Right lobe of liver (tissue), 6 donors: ENCODE results near the gene FAM181A. TPM values are rescaled to one million over a fixed set of nuclear protein-coding genes. Genes with fewer than 3 reads are reported as not detected.
A peak's percentile ranks its signal among the peaks of the same experiment; 100 is the strongest.

Experiments
- ATAC-seq, 4 donors: fragments of 200-7000 bp; cut with Tn5 transposase; one replicate each; pipeline ENCODE4 v1.9.1; 2020; ENCODE audit warnings: mild to moderate bottlenecking in 4 of 4, moderate library complexity in 4 of 4
- DNase-seq, 3 donors: peaks; one replicate each; pipeline ENCODE4 v3.0.0-alpha.2; 2020
- H3K27ac ChIP-seq, 3 donors: fragments of 200-600 bp; one replicate each; pipeline ENCODE4 v1.8.0; 2022
- H3K27me3 ChIP-seq, 2 donors: fragments of 200-600 bp; one replicate each; pipeline ENCODE4 v1.8.0; 2022
- H3K36me3 ChIP-seq, 4 donors: fragments of 200-600 bp; sonication (generic) in 1 of 4; one replicate each; pipeline versions ENCODE4 v1.5.1 to v1.8.0; 2017 to 2022; ENCODE audit warnings: control low read depth in 1 of 4
- H3K4me1 ChIP-seq, 4 donors: fragments of 200-600 bp; sonication (generic) in 1 of 4; one replicate each; pipeline versions ENCODE4 v1.5.1 to v1.8.0; 2017 to 2022; ENCODE audit warnings: control low read depth in 1 of 4
- H3K4me3 ChIP-seq, 3 donors: fragments of 200-600 bp; one replicate each; pipeline ENCODE4 v1.8.0; 2022
- H3K9me3 ChIP-seq, 4 donors: fragments of 200-600 bp; sonication (generic) in 1 of 4; one replicate each; pipeline versions ENCODE4 v1.5.1 to v1.8.0; 2017 to 2022; ENCODE audit warnings: control low read depth in 1 of 4
- CTCF ChIP-seq, 4 donors: fragments of 200-600 bp in 3 of 4; fragments of 450-650 bp in 1 of 4; IDR thresholded peaks; one replicate each; pipeline versions ENCODE4 v1.5.1 to v1.8.0; 2016 to 2022; ENCODE audit warnings: antibody characterized with exemption in 4 of 4, mild to moderate bottlenecking in 2 of 4
- POLR2A ChIP-seq: fragments of 450-650 bp; IDR thresholded peaks from one replicate; pipeline ENCODE4 v1.6.1; 2017; ENCODE audit warnings: antibody characterized with exemption, mild to moderate bottlenecking
- WGBS: methylation state at CpG from one replicate; pipeline ENCODE4 v1.1.6; 2018; ENCODE audit warnings: low coverage, low lambda C conversion rate; ENCODE audit not compliant: insufficient coverage; ENCODE audit errors: missing lambda C conversion rate; 5-methylcytosine and 5-hydroxymethylcytosine counted together
- intact Hi-C, 2 donors: fragments of 100-400 bp; cut with DNase I; formaldehyde crosslinking; loops; one replicate each; pipeline versions ENCODE4 v1.11.2 to v1.14.1; 2022
- total RNA-seq, 6 experiments: library from RNA; depleted of rRNA in 2 of 6; stranded (reverse); fragments of >200 nt in 2 of 6; fragmentation: NEBNext Ultra II Directional in 3 of 6; extraction: Animal tissue kit (Norgen Biotek cat#: 25700) in 3 of 6; gene quantifications; one replicate each; pipeline versions ENCODE4 v1.1.0 to v1.2.4, GENCODE V29; 2016 to 2023
- donor health status: DM: no; HTN: yes; CAD: no.
- donor health status: DM: no; HTN: no; CAD: no.
- donor health status: DM: no; HTN: no; CAD: no.
- donor health status: DM: no; HTN: yes; CAD: no.
- donor health status: DM: no; HTN: yes; CAD: no.

The FAM181A gene
- total RNA-seq, 6 experiments from 2014 or later = not detected

- ATAC-seq (no peak), DNase-seq (no peak)
- no peaks in the 10 kb centered on the region for H3K27me3 ChIP-seq
- 72% methylated on average over 2 of the region's 3 CpGs for WGBS
- H3K9me3 ChIP-seq = no peaks in the 10 kb centered on the region
- intact Hi-C loops = no loop called here
- H3K4me3 ChIP-seq = no peak overlapping the region
- no peaks in the 10 kb centered on the region for H3K4me1 ChIP-seq
- TF ChIP-seq CTCF (IDR thresholded peaks at IDR 0.05) = no peak
- TF ChIP-seq POLR2A = no peak
- H3K27ac ChIP-seq = no peak overlapping the region
- no peaks in the 10 kb centered on the region for H3K36me3 ChIP-seq
Measured at GRCh38 chr14:93965287-93965821, 38.2 kb downstream of the FAM181A start.

GRCh38 chr14:93965946-93966474 lies 38.9 kb downstream of the FAM181A start:
- H3K4me1 ChIP-seq = no peaks in the 10 kb centered on the region
- DNase-seq (no peak), ATAC-seq (no peak)
- intact Hi-C loops = no loop called here
- no peaks in the 10 kb centered on the region for H3K27me3 ChIP-seq
- H3K9me3 ChIP-seq = no peaks in the 10 kb centered on the region
- TF ChIP-seq CTCF (IDR thresholded peaks at IDR 0.05) (no peak), POLR2A (no peak)
- no peak overlapping the region for H3K27ac ChIP-seq
- no peaks in the 10 kb centered on the region for H3K36me3 ChIP-seq
- H3K4me3 ChIP-seq = no peak overlapping the region
- 100% methylated on average over 1 of the region's 3 CpGs for WGBS

- no peak overlapping the region for H3K27ac ChIP-seq
- no peak for DNase-seq
- peak in 2 of 4 donors; percentile 5 to 38 for ATAC-seq
- no peaks in the 10 kb centered on the region for H3K9me3 ChIP-seq
- TF ChIP-seq POLR2A (no peak), CTCF (IDR thresholded peaks at IDR 0.05) (no peak)
- H3K27me3 ChIP-seq = no peaks in the 10 kb centered on the region
- WGBS = 48% methylated on average over 10 of the region's 10 CpGs
- intact Hi-C loops = no loop called here
- no peaks in the 10 kb centered on the region for H3K4me1 ChIP-seq
- H3K4me3 ChIP-seq = no peak overlapping the region
- H3K36me3 ChIP-seq = no peaks in the 10 kb centered on the region
Measured at GRCh38 chr14:93967637-93968250, 40.6 kb downstream of the FAM181A start.

- intact Hi-C loops = no loop called here
- DNase-seq = no peak
- Histone ChIP-seq H3K9me3 (no peaks in the 10 kb centered on the region), H3K4me3 (no peak overlapping the region), H3K4me1 (no peaks in the 10 kb centered on the region), H3K27ac (no peak overlapping the region), H3K36me3 (no peaks in the 10 kb centered on the region), H3K27me3 (no peaks in the 10 kb centered on the region)
- 80% methylated on average over 3 of the region's 12 CpGs for WGBS
- TF ChIP-seq CTCF (IDR thresholded peaks at IDR 0.05) (no peak), POLR2A (no peak)
- ATAC-seq = no peak
Measured at GRCh38 chr14:93969082-93969828, 42.1 kb downstream of the FAM181A start.
